Adipose tissue (tissue), 3 donors: Measurements from ENCODE around the gene LTBP2. TPM values are rescaled to one million over a fixed set of nuclear protein-coding genes. Genes with fewer than 3 reads are reported as not detected.

Experiments used
- H3K27ac ChIP-seq: one replicate; pipeline ENCODE4 v1.5.1; 2013; ENCODE audit warnings: low read depth, low read length
- WGBS, 3 donors: extraction: QIAGEN DNeasy Blood & Tissue Kit; methylation state at CpG; one replicate each; pipeline ENCODE4 v1.1.7; 2013; 5-methylcytosine and 5-hydroxymethylcytosine counted together
- polyA plus RNA-seq, 3 donors: library from polyadenylated mRNA; stranded (reverse); fragments of 200-250 nt; gene quantifications; one replicate each; pipeline ENCODE4 v1.2.3, GENCODE V29; 2013
- donor health status: healthy with polysubstance abuse.
- donor health status: Bipolar disorder and iron deficiency.
- donor health status: healthy.

Gene LTBP2
- polyA plus RNA-seq, 3 donors = 1.8 to 18.4 (median 13.9) TPM

DNA sequence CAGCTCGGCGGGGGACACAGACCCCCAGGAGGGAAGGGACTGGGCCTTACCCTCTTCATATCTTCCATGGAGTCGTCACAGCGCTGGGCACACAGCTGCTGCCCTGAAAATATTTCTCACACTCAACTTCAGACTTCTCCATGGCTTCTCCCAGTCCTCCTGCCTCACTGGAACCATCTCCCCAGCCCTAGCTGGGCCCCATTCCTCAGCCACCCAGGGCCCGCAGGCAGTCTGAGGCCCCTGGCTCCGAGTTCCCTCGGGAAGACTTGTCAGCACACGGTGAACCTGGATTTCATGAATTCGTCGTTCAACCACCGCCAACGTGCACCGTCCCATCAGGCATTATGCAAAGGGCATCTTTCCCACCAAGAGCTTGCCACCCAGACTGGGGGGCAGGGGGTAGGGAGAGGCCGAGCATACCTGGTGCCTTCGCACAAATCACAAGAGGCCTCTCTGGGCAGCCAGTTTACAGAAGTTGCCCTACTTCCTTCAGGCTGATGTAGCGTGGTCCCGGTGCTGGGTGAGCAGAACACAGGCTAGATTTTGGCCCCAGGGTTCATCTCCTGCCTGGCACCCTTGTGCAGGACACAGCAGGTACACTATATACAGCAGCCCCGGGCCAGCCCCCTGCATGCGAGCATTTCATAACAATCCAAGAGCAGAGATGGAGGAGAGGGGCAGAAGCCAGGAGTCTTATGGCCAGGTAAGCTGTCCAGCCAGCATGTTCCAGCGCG, 44.2 kb downstream of the LTBP2 start:
- 84 to 92% (median 89%) methylated on average over 21 of the region's 21 CpGs for whole genome bisulfite sequencing, 3 donors
- H3K27ac ChIP-seq = no peak overlapping the region

DNA sequence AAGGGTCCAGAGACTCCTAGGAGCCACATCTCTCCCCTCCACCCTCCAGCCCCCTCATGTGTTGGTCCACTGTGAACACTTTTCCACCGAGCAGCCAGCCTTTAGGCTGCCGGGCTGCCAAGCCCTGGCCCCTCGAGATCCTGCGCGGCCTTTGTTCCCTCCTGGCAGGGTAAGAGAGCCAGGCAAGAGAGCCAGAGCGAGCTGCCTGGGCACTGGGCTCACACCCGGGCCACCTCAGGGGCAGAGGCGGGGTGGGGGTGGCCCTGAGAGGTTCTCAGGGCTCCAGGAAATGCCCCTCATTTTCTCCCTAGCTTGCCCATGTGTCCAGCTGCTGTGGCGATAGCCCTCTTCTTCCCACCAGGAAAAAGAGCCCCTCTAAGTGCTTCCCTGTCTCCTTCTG, 44.8 kb downstream of the LTBP2 start:
- 56 to 84% (median 79%) methylated on average over 9 of the region's 9 CpGs for WGBS, 3 donors
- no peak overlapping the region for H3K27ac ChIP-seq

DNA sequence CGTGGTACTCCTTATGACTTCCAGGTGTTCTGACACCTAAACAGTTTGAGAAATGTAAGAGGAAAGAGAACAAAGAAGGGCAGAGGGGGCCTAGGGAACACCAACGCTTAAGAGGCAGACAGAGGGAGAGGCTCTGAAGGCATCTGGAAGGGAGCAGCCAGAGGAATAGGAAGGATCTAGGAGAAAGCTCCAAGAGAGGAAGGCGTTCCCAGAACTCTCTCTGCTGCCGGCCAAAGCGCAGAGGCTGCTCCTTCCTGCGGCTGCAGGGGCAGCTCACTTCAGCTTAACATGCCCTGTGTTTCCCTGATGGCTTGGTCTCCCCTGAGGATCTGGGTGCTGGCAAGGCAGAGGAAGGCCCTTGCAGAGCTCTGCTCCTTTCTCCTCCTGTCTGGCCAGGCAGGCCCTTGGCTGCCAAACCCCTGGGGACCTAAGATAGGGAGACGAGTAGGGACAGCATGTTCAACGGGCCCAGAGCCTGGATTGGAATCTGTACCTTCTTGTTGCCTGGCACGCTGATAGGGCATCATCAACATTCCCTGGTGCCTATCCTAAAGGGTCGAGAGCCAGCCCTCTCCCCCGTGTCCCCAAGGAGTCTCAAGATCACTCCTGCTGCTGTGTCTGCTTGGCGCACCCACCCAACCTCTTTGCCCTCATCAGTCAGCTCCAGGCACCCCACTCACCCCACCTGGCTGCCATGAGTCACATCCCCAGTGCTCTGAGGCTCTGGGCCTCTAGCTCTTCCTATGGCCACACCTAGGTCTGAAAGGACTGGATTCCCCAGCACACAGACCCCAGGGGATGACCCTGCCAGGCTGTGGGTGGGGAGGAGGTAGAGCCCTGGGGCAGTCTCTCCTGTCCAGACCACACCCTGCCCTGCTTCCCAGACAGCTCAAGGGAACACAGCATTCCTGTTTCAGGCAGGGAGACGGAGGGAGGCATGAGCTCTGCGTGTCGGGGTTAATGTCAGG, 45.6 kb downstream of the LTBP2 start:
- no peak overlapping the region for H3K27ac ChIP-seq
- WGBS, 3 donors = 55 to 73% (median 58%) methylated on average over 14 to 15 of the region's 15 CpGs

DNA sequence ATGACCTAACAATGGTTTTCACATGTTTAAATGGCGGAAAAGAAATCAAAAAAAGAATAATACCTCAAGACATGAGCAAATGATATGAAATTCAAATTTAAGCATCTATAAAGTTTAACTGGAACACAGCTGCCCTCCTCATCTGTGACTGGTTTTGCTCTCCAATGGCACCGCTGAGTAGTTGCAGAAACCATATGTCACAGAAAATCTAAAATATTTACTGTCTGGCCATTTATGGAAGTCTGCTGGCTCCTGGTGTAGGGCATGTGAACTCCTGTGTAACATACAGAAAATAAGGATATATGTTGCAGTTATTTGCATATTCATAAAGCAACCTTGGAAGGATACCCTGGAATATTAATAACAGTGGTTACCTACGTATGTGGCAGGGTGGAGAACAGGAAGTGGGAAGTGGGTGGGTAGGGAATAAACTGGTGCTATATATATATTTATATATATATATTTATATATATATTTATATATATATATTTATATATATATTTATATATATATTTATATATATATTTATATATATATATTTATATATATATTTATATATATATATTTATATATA, 48.4 kb downstream of the LTBP2 start:
- WGBS, 3 donors = 79 to 94% (median 84%) methylated on average over 3 of the region's 3 CpGs
- H3K27ac ChIP-seq = no peak overlapping the region

DNA sequence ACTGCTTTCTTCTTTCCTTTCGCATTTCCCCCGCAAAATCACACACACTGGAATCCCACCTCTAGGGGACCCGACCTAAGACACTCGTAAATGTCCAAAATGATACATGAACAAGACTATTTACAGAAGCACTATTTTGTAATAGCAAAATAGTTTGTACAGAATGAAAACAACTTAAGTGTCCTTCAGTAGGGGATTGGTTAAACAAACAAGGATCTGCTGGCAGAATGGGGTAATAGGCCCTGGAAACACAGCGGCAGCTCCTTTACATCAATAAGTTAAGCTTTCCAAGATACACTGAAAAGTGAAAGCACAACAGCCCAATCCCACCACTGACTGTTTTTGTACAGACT, 48.8 kb downstream of the LTBP2 start:
- WGBS, 3 donors = 71 to 86% (median 76%) methylated on average over 5 of the region's 5 CpGs
- H3K27ac ChIP-seq = no peak overlapping the region

DNA sequence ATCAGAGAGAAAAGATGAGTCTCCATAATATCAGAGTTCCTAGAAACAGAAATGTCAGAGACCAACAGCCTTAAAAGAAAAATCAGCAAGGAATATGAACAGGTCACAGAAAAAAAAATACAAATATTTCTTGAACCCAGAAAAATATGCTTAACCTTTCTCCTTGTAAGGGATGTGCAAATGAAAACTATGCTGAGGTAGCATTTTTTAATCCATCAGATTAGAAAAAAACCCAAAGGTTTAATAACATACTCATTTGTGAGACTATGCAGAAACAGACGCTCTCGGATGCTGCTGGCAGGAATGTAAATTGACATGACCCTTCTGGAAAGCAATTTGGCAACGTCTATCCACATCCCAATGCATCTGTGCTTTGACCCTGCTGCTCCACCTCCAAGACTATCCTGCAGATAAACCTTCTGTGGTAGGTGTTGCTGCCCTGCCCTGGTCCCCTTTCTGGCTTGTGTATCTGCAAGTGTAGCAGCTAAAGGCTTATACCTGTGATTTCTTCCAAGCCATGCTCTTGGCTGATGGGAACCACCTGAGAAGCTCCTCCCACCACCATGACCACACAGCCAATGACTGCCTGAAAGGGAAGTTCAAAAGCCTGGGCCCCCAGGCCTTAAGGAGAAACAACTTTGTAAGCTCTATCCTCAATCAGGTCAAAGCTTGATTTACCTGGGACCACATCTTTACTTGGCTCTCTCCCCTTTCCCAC, 49.4 kb downstream of the LTBP2 start:
- WGBS, 3 donors = 45 to 70% (median 67%) methylated on average over 3 of the region's 3 CpGs
- H3K27ac ChIP-seq = no peak overlapping the region

DNA sequence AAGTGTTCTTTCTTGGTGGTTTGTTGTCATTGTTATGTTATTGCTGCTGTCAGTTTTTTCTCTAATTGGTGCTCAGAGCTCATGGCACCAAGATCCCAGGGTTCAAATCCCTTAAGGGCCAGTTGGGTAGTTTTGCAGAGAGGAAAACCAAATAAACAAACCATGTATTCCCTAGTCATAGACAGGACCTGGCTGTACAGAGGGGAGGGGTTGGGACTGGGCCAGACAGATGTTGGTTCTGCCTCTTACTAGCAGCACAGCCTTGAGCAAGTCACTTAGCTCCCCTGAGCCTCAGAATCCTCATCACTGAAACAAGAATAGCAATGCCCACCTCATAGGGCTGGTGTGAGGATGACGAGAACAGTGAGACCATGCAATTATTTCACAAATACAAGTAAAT, 53.4 kb downstream of the LTBP2 start:
- 82 to 97% (median 88%) methylated on average over 1 of the region's 1 CpG for WGBS, 3 donors
- H3K27ac ChIP-seq = no peak overlapping the region

DNA sequence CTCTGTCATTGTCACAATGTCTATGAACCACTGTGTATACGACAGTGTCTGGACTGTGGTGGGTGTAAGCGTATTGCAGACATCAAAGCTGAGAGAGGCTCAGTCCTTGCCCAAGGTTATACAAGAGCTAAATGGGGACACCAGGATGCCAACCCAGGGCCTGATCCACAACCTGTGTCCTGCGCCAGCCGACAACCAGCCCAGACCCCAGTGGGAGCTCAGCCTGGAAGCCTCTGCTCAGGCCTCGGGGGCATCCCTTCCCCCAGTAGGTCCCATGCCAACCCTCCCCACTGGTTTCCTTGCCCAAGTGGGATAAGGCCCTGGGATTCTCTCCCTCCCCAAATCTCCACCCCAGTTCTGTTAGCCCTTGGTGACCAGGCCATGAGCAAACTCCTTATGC, 54.3 kb downstream of the LTBP2 start:
- 73 to 76% (median 73%) methylated on average over 5 of the region's 5 CpGs for WGBS, 3 donors

DNA sequence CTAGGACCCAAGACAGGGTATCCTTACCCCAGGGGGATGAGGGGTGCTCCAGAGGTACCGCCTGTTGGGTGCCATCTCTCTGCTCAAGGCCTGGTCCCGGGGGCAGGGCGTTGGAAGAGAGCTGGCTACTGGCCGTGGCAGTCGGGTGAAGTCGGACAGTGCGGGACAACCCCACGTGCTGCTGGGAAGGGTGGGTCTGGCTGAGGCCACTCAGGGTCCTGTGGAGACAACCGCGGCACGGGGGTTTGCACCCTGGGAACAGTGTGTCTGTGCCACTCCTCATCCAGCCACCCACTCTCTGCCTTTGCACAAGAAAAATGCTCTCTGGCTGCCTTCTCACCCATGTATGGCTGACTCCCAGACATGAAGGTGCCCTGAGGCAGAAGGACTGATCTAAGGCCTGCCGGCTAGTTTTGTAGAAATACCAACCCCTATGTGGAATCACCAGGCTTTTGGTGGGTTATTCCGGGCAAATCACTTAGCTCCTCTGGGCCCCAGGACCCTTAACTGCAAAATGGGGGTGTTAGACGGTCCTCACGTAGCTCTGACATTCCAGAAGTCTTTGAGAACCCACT, 56.5 kb downstream of the LTBP2 start:
- no peak overlapping the region for H3K27ac ChIP-seq
- 92 to 96% (median 96%) methylated on average over 15 of the region's 15 CpGs for WGBS, 3 donors

More for the DNA sequence above, 54.3 kb downstream of the LTBP2 start:
- no peak overlapping the region for H3K27ac ChIP-seq

DNA sequence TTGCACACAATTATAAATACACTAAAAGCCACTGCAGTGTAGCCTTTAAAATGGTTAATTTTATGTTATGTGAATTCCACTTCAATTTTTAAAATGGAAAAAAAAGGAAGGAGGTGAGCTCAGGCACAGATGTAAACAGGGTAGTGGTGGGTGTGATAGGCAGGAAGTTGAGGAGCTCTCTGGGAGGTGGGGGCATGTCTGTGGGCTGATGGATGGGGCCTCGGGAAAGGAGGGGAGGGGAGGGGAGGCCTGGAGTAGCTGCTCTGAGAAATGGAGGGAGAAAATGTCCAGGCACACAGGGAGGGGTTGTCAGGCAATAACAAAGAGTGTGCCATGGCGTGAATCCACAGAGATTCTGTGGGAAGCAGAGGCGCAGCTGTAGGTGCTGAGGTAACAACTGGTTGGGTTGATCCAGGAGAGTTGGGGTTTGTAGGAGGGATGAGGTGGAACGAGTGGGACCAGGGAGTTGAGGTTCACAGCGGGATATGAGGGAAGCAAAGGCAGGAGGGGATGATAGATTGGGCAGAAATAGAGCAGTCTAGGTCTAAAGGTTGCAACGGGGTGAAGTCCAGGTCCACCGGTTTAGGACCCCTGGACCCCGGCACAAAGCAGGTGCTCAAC, 57.2 kb downstream of the LTBP2 start:
- H3K27ac ChIP-seq = no peak overlapping the region

DNA sequence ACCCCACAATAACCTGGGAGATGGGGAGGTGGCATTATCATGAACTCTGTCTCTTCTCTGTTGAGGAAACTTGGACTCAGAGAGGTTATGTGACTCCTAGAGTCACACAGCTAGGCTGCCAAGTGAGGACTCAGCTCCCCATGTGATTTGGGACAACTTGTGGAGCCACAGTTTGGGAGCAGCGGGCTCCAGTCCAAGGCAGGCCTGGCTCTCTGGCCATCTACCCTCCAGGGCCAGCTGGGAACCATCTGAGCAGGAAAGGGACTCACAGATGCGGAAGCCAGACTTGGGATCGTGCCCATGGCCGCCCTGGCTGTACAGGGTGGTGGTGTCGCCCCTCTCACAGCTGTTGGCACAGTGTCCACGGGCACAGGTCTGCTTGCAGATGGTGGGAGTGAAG, 59.4 kb downstream of the LTBP2 start:
- H3K27ac ChIP-seq = no peak overlapping the region
- 51 to 71% (median 65%) methylated on average over 6 of the region's 6 CpGs for WGBS, 3 donors

More for the DNA sequence above, 57.2 kb downstream of the LTBP2 start:
- 83 to 87% (median 83%) methylated on average over 8 of the region's 8 CpGs for WGBS, 3 donors

DNA sequence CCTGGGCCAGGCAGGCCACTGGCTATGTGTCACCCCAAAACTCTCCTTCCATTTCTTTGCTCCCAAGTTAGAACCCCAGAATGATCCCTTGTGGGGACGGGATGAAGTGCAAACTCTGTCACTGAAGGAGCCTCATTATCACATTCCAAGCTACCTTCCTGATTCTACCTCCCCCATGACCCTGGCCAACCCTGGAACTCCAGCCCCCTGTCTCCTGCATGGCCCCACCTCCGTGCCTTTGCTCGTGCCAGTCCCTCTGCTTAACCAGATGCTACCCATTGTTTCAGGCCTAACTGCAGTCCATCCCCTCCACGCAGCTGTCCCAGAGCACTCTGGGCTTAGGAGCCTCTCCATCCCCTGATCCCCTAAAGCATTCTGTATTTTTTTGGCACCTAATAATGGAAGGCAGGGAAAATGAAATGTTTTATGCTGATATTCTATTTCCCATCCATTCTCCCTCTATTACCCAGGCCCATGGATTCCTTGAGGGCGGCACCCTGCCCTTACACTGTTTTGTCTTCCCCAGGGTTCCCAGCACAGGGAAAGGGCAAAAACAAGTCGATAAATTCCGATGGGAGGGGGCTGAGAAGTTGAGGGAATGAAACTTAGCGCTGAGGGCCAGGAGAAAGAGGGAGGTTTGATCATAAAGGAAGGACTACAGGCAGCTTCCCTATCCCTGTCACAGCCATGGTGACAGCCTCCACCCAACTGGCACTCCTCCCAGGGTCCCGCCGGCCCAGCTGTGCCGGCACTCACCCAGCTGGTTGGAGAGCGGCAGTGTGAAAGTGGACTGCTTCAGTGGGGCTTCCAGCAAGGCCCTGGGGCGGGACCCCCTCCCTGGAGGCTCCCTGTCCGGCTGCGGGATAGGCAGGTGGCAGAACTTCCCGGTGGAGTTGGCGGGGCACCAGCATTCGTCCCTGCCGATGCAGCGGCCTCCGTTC, 60.3 kb downstream of the LTBP2 start:
- WGBS, 3 donors = 39 to 60% (median 51%) methylated on average over 20 to 21 of the region's 21 CpGs
- no peak overlapping the region for H3K27ac ChIP-seq

DNA sequence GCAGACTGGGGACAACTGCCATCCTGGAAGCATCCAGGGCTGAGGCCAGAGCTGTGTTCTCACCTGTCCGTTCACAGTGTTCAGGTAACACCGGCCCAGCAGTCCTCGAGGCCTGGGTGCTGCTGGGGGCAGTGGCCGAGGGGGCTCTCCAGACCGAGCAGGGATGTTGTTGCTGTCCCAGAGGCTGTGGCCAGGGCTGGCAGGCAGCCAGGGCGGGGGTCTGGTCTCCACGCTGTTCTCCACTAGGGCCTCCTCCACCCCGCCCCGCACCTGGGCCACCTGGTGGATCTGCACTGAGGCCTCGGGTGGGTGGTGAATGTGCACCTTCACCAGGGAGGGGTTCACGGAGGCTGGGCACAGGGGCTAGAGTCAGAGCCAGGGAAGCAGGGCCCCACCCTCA, 61.0 kb downstream of the LTBP2 start:
- H3K27ac ChIP-seq = no peak overlapping the region
- 81 to 89% (median 84%) methylated on average over 11 of the region's 11 CpGs for WGBS, 3 donors

DNA sequence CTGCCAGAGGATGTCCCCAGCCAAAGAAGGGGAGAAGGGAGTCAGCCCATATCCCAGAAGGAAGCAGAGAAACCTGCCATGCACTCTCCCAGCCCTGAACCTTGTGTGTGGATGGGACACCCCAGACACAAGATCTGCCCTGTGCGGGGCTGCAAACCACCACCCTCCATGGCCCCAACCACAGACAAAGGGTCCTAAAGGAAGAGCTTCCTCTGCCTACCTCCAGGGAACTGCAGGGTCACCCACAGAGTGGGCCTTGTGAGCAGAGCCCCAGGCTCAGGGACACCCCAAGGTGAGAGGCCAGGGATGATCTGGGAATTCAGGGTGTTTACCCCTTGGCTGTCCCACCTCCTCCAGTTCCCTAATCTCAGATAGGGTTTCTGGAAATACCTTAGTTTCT, 62.0 kb downstream of the LTBP2 start:
- WGBS, 3 donors = 0% methylated on average over 1 of the region's 1 CpG
- no peak overlapping the region for H3K27ac ChIP-seq

DNA sequence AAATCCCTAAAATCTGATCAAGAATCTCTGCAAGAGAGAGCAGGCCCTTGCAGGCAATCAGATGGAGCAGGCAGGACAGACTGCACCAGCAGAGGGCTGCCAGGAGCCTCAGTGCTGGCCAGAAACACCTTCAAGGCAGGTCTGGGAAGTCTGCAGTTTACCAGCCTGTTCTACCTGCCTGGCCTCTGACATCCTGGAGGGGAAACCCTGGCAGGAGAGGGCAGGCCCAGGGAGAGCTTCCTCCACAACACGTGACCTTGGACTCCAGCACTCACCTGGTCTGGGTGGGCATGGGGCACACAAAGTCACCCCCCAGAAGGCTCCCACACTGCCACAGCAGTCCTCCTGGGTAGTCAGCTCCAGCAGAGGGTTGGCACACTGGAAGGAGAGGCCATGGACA, 62.4 kb downstream of the LTBP2 start:
- 57 to 88% (median 86%) methylated on average over 1 of the region's 1 CpG for WGBS, 3 donors

DNA sequence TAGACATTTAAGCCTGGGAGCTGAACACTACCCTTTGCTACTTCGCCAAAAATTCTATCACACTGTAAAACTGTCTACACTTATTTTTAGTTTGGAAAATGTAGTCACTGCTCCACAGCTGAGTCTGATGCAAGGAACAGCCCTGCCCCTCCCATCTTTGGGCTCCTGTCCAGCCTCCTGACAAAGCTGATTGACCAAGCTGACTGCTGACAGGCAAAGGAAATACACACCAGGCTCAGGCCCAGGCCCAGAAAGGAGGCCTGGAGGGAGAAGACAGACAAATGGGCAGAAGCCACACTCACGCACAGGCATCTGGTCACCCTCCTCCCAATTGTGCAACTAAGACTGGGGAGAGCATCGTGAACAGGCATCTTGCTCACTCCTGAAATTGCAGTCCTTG, 63.2 kb downstream of the LTBP2 start:
- WGBS, 3 donors = 67 to 96% (median 69%) methylated on average over 3 of the region's 3 CpGs

More for the DNA sequence above, 62.4 kb downstream of the LTBP2 start:
- H3K27ac ChIP-seq = no peak overlapping the region

More for the DNA sequence above, 63.2 kb downstream of the LTBP2 start:
- no peak overlapping the region for H3K27ac ChIP-seq
